Superior temporal gyrus (tissue), 1 donor: ENCODE measurements around the gene DPYSL4.

Source experiments
- DNase-seq: peaks from one replicate; pipeline ENCODE4 v3.0.0-alpha.2; 2016; ENCODE audit errors: extremely low spot score

The DPYSL4 gene

DNA sequence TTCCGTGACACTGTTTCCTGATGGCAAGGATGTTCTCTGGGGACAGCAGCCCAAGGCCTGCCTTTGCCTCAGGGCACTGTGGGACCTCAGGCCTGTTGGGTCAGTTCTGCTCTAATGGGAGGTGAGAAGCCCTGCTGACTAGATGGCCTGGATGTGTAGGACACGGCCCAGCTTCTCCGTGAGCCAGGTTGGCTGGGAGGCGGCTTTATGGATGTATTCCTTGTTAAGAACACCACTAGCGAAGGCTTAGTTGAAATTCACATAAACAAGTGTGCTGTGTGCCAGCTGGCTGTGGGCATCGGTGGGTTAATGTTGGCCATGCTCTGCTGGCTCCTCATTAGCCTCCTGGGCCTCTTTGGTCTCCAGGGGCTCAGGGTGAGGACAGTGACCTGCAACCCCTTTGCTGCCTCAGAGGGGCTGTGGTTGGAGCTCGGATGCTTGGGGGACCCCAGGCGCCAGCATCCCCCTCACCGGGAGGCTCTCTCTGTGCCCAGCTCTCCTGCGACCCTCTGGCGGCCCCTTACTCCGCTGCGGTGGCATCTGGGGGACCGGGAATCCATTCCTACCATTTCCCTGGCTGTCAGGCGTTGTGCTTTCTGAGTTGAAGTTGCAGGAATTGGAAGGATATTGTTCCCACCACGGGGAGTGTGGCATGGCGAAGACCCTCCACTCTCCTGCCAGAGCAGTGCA, 22.8 kb upstream of the DPYSL4 start:
- DNase-seq, result no peak

DNA sequence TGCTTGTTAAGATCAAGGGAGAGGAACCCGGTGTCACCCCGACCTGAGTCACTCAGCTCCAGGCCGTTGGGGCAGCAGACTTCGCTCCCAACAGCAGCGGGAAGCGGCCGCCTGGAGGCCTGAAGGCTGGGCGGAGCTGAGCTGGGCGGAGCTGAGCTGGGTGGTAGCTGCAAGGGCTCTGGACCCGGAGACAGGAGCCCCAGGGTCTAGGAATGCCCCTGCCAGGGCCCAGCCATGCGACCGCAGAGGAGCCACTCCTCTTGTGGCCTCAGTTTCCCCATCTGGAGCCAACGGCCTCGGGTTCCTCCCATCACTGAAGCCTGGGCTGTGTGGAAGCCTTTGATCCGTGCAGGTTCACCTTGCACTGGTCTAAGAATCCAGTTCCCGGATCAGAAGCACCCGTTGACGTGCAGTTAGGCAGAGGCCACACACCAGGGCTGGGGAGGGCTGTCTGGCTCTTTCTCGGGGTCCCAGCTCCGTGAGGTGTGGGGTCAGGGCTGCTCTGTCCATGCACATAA, 21.9 kb upstream of the DPYSL4 start:
- DNase-seq, result no peak

DNA sequence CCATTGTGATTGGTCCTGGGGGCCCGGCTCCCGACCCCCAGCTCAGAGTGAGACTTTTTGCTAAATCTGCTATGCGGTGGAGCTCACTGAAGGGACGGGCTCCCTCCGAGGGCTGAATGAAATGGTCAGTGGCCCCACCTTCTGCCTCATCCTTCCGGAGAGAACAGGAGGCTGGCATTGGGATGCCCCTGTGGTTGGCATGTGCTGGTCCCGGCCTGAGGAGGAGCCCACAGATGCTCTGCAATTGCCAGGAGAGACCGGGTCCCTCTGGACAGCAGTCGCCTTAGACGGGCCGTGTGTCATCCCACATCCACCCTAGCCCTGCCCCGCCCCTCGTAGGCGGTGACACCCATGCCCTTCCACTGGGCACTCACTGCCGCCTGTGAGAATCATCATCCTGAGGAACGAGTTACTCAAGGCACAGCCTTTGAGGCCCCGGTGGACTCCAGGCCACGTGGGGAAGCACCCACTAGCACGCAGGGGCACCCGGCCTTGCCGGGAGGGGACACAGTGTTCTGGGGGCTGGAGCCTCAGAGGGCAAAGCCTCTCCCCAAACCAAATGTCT, 21.2 kb upstream of the DPYSL4 start:
- DNase-seq, result no peak

DNA sequence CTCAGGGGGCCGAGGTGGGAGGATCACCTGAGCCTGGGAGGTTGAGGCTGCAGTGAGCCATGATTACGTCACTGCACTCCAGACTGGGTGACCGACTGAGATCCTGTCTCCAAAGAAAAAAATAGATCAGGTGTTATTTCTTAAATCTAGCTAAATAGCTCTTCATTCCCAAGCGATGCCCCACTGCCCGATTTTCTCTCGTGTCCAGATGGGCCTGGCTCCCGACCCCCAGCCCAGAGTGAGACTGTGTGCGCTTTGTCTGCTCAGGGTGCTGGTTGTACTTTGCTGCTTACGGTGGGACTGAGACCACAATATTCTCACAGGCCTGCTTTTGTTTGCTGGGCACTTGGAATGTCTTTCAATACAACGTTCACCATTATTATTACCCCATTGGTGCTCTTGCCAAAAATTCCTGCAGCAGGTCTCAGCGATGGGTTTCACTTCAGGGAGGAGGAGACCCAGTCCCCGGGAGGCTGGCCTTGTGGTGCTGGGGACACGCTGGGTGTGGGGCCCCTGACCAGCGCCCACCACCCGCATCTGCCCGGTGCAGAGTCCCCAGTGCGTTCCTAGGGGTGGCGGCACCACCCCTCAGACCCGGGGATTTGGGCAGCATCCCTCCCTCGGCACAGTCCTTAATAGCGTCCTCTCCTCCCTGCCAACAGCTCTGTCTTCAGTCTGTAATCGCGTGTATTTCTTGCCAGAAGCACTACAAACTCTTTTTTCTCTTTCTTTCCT, 20.4 kb upstream of the DPYSL4 start:
- DNase-seq, result no peak

DNA sequence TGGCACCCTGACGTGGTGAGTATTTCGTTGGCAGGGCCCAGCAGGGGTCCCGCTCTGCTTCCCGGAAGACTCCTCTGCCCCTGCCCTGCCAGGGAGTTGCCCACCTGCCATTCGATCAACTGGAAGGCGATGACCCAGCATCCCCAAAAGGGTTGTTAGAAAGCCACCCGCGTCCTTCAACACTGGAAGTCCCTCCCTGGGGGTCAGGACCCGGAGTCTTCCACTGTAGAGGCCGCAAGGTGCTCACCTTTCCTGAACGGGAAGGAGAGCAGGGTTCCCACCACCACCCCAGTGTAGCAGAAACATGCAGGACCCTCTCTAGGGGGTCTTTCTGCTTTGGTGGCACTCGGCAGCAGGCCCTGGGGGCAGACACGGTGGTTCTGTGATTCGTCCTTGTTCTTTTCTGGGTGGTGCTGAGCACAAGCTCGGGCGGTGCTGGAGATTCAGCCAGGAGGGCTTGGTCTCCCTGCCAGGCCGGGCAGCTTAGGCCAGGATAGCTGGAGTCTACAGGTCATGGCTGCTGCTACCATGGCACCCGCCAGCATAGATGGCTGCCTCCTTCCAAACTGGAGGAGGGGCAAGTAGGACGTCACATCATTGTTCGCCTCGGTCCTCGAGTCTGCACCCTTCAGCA, 19.6 kb upstream of the DPYSL4 start:
- no peak for DNase-seq

DNA sequence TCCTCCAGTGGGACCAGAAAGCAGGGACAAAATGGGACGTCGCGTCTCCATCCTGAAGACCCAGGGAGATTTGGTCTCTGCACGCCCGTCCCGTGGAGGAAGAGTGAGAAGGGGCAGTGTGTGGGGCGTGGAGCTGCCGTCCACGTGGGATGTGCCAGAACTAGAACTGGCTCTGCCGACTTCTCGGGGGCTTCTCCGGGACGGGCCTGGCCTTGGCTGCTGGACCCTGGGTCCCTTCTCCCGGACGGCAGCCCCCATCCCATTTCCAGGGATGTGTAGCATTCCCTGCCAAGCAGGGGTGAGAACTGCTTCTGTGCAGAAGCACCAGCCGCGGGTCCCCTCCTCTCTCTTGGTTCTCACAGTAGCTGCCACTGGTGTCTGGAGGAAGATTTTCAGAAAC, 18.8 kb upstream of the DPYSL4 start:
- no peak for DNase-seq

DNA sequence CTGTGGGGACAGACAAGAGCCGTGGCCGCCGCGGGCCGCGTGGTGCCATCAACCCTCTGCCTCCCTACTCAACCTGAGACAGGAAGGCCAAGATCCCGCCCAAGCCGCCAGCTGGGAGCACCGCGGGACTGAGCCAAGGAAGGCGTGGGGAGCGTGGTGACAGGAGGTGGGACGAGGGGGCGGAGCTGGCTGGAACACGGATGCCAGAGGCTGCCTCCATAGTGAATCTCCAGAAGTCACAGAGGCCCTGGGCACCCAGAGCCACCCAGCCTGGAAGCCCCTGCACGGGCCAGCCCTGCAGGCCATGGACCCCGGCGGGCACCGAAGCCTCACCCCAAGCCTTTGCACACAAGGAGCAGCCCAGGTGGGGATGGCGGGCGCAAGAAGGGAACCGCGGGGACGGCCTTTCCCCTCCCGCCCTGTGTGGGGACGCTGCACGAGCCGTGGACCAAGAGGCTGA, 18.1 kb upstream of the DPYSL4 start:
- DNase-seq, result no peak

DNA sequence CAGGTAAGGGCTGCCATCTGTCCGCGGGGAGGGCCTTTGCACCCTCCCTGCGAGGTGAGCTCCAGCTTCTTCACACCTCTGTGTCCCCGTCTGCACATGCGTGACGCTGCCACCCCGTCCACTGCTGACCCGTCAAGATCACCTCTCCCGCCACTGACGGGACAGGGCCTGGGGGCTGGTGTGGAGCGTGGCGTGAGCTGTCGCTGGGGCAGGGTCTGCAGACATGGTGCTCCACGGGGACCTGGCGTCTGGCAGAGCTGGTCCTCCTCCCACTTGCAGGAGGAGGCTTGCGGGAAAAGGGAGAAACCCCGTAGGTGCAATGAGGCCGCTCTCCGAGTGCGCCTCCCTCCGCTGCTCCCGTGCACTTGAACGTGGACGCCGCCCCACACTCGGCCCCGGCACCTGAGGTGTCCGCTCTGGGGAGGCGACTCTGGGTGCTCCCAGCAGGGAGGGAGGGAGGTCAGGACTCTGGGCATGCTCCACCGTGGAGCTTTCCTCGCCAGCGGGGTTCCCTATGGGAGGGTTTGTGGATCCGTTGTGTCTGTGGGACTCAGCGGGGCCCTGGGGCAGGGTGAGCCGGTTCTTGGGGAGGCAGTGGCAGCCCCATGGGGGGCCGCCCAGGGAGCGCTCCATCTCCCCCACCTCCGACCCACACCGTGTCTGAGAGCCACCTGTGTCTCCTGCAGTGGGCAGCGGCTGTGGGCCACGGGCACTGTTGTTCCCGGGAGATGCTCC, 17.6 kb upstream of the DPYSL4 start:
- DNase-seq, result no peak

DNA sequence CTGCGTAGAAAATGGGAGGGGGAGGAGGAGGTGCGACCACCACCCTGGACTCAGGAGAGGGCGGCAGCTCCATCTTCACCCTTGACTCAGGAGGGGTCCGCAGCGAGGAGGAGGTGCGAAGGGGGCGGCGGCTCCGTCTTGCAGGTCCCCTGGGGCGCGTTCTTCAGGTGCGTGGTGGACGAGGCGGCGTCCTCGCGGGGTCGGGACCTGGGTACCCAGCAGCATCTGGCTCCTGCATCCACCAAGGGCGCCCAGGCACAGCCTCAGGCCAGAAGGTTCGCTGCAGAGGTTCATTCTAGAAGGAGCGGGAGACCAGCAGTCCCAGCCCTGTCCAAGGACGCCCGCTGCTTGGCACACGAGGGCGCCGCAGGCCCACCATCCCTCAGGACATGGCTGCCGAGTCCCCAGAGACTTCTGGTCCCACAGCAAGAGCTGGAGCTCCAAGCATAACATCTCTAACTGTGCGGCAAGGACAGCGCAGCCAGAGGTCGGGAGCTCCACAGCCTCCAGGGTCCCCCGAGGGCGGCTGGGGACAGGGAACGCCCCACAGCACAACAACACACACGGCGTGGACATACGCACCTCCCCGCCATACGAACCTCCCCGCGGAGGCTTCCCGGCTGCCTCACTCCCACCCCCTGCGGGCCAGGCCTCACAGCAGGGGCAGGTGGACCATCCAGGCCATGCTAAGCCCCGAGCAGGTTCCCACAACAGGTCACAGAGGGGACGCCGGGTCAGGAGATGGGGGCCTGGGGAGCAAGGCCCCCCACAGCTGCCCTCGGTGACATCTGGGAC, 16.8 kb upstream of the DPYSL4 start:
- no peak for DNase-seq

DNA sequence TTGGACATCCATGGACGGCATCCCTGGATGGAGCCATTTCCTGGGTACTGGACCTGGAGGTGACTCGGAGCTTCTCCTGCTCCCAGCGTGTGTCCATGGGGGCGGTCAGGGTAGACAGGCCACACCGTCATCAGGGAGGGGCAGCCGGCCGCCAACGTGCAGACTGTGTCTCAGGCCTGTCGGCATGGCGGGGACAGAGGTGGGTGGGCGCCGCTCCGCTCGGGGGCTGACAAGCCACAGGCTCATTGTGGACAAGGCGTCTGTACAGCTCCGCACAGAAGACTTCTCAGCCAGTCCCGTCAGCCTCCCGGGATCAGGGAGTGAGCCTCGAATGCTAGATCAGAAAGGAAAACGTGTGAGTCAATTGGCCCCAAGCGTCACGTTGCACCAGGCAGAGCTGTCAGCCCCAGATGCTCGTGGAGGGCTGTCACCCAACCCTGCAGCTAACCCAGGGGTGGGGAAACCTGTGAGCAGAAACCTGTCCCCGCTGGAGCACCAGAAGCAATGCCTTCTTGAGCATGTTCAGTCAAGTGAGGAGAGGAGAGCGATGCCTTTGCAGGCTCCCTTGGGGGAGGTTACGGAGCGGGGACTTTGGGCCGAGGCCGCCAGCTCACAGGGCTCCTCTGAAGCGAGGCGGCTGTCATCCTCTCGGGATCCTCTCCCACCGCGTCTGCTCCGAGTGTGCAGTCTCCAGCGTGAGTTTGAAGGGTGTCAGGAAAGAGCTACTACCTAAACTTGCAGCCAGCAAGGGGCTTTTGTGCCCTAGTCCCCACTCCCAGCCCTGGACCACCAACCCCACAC, 16.0 kb upstream of the DPYSL4 start:
- no peak for DNase-seq

DNA sequence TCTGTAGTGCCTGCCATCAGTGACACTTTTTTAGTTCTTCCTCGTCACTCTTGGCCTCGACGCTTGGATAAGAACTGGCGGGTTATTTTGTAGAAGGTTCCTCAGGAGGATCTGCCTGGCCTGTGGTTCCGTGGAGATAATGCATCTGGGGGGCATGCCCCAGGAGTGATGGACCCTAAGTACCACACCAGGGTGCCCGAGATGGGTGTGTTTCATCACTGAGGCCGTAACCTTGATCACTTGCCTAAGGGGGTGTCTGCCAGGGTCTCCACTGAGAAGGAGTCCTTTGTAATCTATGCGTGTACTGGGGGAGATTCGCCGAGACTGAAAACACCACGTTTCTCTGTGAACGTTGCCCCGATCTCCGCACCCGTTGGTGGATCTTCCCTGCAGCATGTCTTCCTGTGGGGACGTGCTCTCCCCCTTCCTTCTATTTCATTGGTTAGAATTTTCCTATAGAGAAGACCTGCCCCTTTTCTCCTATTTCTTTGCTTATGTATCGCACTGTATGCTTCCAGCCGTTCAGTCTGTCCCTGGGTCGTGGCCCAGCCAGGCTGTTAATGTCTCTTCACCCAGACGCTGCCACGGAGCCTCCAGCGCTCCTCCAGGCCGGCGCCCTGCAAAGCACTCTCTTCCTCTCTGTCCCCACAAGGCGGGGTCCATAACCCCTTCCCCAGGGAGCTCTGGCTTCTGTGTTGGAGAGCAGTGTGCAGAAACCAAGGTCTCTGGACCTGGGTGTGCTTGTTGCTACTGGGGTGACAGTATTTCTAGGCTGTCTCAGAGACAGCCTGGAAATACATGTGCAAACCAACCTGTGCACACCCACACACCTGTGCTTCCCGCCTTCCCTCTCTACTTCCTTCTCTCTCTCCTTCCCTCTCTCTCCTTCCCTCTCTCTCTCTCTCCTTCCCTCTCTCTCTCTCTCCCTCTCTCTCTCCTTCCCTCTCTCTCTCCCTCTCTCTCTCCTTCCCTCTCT, 14.4 kb upstream of the DPYSL4 start:
- no peak for DNase-seq

DNA sequence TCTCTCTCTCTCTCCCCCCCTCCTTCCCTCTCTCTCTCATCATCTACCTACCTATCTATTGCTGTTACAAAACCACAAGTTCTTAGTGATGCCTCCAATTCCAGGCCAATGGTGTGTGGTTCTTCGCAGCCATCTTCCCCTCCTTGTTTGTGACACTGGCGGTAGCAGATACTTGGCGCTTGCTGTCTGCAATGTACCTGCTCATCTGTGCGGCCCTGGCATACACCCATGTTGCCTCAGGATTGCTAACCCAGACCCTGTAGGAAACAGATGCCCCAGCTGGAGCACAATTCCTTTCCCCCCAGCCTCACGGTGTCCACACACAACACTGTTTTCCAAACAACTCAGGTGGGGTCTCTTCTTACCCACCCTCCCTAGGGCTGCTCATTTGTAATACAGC, 13.6 kb upstream of the DPYSL4 start:
- no peak for DNase-seq

DNA sequence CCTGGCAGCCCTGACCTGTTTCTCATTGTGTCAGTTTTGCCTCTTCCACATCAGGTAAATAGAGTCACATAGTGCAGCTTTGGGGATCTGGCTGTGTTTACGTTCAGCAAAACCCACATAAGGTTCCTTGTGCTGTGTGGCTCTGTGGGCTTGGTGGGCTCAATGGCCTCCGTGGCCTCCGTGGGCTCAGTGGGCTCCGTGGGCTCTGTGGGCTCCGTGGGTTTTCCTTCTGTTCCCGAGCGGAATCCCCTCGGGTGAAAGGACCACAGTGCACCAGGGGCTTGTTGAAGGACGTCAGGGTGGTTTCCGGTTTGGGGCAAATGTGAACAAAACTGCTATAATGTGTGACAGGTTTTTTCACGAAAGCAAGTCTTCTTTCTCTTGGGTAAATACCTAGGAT, 12.5 kb upstream of the DPYSL4 start:
- no peak for DNase-seq

DNA sequence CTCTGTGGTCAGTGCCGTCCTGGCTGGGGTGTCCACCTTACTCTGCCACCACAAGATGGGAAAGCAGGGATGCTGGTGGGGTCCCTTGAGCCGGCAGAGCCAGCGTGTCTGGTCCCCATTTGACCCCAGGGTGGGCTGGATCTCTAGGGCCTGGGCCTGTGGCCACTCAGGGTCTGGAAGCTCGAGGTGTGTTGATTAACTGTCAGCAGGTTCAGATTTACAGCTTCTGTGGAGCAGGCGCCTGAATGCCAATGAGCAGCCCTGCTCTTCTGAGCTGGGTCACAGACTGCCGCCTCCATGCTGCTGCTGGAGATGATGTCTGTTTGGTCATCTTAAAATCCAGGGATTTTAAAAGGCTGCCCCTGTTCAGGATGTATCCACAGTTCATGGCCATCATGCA, 11.3 kb upstream of the DPYSL4 start:
- DNase-seq, result no peak

DNA sequence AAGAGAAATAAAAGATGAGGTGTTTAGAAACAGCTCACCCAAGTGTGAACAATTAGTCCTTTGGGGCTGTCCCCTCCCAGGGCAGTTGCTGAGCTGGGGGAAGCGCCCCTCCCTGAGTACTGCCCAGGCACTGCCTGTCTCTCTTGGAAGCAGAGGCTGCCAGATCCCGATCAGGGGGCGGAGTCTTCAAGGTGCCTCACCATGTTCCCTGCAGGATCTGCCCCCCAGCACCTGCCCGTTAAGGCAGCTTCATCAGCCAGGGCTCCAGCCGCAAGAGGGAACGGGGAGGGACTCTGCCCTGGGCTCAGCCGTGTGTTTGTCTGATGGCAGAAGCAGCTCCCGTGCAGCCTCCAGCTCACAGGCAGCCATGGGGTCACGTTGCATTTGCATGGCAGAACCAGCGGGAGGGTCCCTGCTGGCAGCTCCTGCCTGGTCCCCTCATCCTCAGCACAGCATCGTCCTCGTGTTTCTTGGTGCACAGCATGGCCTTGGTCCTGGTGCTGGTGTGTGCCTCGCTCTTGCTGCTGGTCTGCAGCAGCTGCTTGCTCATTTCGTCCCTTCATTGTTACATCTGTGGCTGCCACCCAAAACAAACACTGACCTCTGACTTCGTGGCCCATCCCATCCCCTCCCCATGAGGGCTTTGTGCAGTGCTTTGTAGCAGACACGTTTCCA, 10.7 kb upstream of the DPYSL4 start:
- peak; percentile 89 for DNase-seq

DNA sequence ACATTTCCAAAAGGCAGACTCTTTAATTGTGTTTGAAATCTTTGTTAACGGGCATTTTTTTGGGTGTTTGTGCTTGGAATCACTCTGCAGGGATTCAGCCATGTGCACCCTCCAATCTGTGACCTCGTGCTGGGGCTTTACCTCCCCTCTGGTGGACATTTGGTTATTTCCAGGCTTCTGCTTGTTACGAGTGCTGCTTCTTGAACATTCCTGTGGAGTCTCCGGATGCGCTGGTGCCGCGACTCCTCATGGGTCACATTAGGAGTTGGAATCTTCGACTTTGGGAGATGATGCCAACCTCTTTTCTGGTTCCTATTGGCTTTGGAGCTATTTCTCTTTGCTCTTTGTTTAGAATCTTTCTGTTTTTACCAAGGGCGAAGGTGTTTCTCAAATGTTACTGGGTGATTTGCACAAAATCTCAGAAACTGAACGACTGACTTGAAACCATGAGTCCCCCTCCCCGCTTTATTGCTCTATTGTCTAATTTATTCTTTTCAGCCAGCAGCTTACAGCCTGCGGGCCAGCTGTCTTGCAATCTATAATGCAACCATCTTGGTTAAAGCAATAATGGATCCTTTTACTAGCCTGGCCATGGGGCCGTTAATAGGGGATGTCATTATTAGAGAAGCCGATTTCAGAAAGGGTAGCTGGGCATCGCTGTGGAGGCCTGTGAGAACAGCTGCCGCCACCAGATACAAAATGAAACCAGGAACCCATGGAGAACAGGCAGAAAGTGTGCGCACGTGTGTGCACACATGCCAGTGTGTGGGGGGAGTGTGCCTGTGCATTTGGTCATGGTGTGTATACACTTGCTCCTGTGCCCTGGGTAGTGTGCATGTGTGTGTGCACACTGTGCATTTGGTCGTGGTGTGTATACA, 9.9 kb upstream of the DPYSL4 start:
- peak; percentile 29 for DNase-seq

DNA sequence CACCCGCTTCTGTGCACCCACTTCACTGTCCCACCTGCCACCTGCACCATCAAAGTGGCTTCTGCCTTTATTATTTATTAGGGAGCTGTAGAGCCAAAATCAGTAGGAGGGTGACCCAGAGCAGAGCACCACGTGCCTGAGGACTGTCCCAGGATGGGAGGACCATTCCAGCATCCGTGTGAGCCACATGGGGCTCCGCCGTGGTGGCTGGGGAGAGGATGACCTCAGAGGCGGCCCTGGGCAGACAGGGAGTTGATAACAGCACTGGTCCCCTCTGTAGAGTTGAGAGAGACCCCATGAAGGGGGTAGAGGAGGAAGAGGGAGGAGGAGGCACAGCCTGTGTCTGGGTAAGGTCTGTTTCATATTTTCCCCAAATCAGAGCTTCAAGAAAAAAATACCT, 8.7 kb upstream of the DPYSL4 start:
- no peak for DNase-seq
